ENCODE data around the gene NPB.
A peak's percentile ranks its signal among the peaks of the same experiment; 100 is the strongest.

- TF ChIP-seq CTCF (IDR thresholded peaks at IDR 0.05) (no peak), POLR2A (IDR thresholded peaks at IDR 0.05) (peak in 1 of 2 donors; percentile 34)
Measured at GRCh38 chr17:81870131-81870980, 31.7 kb upstream of the NPB start.

Measured in adrenal gland (tissue), 5 donors.